Activated CD4-positive, alpha-beta T cell treated with anti-CD3 and anti-CD28 coated beads, Interleukin-10, Interleukin-2, amounts not matched to agents 100 ng/mL and 50 ng/mL, durations not matched to agents 16 hours and 8 hours (primary cell): ENCODE results near the gene ZDHHC9.
A peak's percentile ranks its signal among the peaks of the same experiment; 100 is the strongest.

Experiments
- DNase-seq: peaks from one replicate; pipeline ENCODE4 v3.0.0-alpha.2; 2020

ZDHHC9 gene

GRCh38 chrX:129784371-129784770 is 59.3 kb downstream of the ZDHHC9 start:
- no peak for DNase-seq

- DNase-seq, result no peak
Measured at GRCh38 chrX:129783291-129783713, 60.4 kb downstream of the ZDHHC9 start.

GRCh38 chrX:129782706-129783105 is 61.0 kb downstream of the ZDHHC9 start:
- no peak for DNase-seq

GRCh38 chrX:129781680-129782495 is 61.8 kb downstream of the ZDHHC9 start:
- peak; percentile 53 for DNase-seq

- peak; percentile 94 for DNase-seq
Measured at GRCh38 chrX:129781134-129781672, 62.5 kb downstream of the ZDHHC9 start.

- DNase-seq, result no peak
Measured at GRCh38 chrX:129780441-129781105, 63.1 kb downstream of the ZDHHC9 start.

GRCh38 chrX:129779747-129780146 is 63.9 kb downstream of the ZDHHC9 start, which contains the start of gene SASH3:
Gene SASH3 (plus strand): TSS chrX:129779949. CDS start chrX:129780098, 149 bp downstream.
- DNase-seq, result peak; percentile 86

GRCh38 chrX:129779086-129779672 is 64.5 kb downstream of the ZDHHC9 start:
- DNase-seq, result no peak

- peak; percentile 89 for DNase-seq
Measured at GRCh38 chrX:129777218-129778030, 66.3 kb downstream of the ZDHHC9 start.

- DNase-seq, result no peak
Measured at GRCh38 chrX:129773649-129774458, 69.8 kb downstream of the ZDHHC9 start.

- DNase-seq, result peak; percentile 78
Measured at GRCh38 chrX:129772796-129773431, 70.8 kb downstream of the ZDHHC9 start.

GRCh38 chrX:129771266-129771995 is 72.3 kb downstream of the ZDHHC9 start:
- peak; percentile 67 for DNase-seq

GRCh38 chrX:129769467-129770154 is 74.1 kb downstream of the ZDHHC9 start:
- peak; percentile 87 for DNase-seq

GRCh38 chrX:129768586-129769466 is 74.9 kb downstream of the ZDHHC9 start:
- no peak for DNase-seq

GRCh38 chrX:129768186-129768585 is 75.5 kb downstream of the ZDHHC9 start:
- no peak for DNase-seq

GRCh38 chrX:129763666-129764065 is 80.0 kb downstream of the ZDHHC9 start:
- DNase-seq, result no peak

GRCh38 chrX:129762448-129762847 is 81.2 kb downstream of the ZDHHC9 start:
- no peak for DNase-seq

- DNase-seq, result no peak
Measured at GRCh38 chrX:129761596-129761995, 82.1 kb downstream of the ZDHHC9 start.

GRCh38 chrX:129760981-129761380 is 82.7 kb downstream of the ZDHHC9 start:
- no peak for DNase-seq
